PFSK-1 (cell line): Measurements from ENCODE around the gene OR2A14.

ENCODE experiments used
- POLR2AphosphoS5 ChIP-seq: IDR thresholded peaks from 2 replicates; pipeline ENCODE4 v1.6.1; 2012; ENCODE audit warnings: low read depth, mild to moderate bottlenecking, control low read depth, low read length, moderate library complexity
- SIN3A ChIP-seq: IDR thresholded peaks from 2 replicates; pipeline ENCODE4 v1.6.1; 2012; ENCODE audit warnings: mild to moderate bottlenecking, low read length, moderate library complexity, borderline replicate concordance; ENCODE audit not compliant: insufficient read depth
- TAF1 ChIP-seq: IDR thresholded peaks from 2 replicates; pipeline ENCODE4 v1.6.1; 2012; ENCODE audit warnings: low read length, control low read depth, borderline replicate concordance; ENCODE audit not compliant: insufficient read depth

DNA sequence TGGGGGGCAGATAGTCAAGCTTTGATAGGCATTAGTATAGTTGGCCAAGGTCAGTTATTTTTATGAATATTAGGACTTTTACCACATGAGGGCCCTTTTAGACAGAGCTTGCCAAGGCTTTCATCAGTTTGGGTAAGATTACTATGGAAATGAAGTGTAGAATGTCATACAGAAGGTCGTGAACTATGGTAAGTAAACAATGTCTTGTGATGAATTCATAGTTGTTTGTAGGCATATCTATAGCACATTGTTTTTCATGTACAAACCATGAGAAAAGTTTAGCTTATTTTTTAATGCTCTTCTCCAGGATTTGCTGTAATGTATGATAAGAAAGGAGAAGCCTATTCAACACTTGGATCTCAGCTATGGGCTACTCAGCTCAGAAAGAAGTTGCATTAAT lies 9.3 kb upstream of the OR2A14 start:
- TF ChIP-seq SIN3A = no peak
- no peak for TF ChIP-seq TAF1
- no peak for TF ChIP-seq POLR2AphosphoS5
